SU-DHL-6 (cell line): ENCODE results near the gene RAB8A.

Experiments
- H2AFZ ChIP-seq: fragments of 200-600 bp; sonication (generic); 2 replicates; pipeline ENCODE4 v1.6.1; 2014; ENCODE audit warnings: low read depth, mild to moderate bottlenecking, moderate library complexity, mixed read lengths, antibody characterized with exemption, low read length; ENCODE audit not compliant: severe bottlenecking
- H3F3A ChIP-seq: fragments of 200-600 bp; shearing (Covaris generic); 2 replicates; pipeline ENCODE4 v1.6.0; 2016; ENCODE audit warnings: antibody characterized with exemption, mild to moderate bottlenecking; ENCODE audit not compliant: insufficient read depth
- H3K27ac ChIP-seq: fragments of 200-600 bp; sonication (generic); 2 replicates; pipeline ENCODE4 v1.5.1; 2016; ENCODE audit warnings: low read depth, mild to moderate bottlenecking, low read length, moderate library complexity, mixed read lengths
- H3K27me3 ChIP-seq: fragments of 200-600 bp; sonication (generic), shearing (Covaris generic); 2 replicates; pipeline ENCODE4 v1.6.0; 2014; ENCODE audit warnings: mild to moderate bottlenecking, low read length
- H3K36me3 ChIP-seq: fragments of 200-600 bp; sonication (generic); 2 replicates; pipeline ENCODE4 v1.6.1; 2014; ENCODE audit warnings: mild to moderate bottlenecking, low read length, mixed read lengths
- H3K4me2 ChIP-seq: fragments of 300-600, 200-600 bp; shearing (Covaris generic), sonication (generic); 2 replicates; pipeline ENCODE4 v1.6.0; 2014; ENCODE audit warnings: low read length, low read depth, mild to moderate bottlenecking; ENCODE audit not compliant: poor library complexity, severe bottlenecking
- H3K4me3 ChIP-seq: fragments of 200-600 bp; sonication (generic); 2 replicates; pipeline ENCODE4 v1.5.1; 2014; ENCODE audit warnings: antibody characterized with exemption, low read length, mild to moderate bottlenecking, mixed read lengths; ENCODE audit not compliant: insufficient read depth, poor library complexity, severe bottlenecking
- H3K79me2 ChIP-seq: fragments of 200-600 bp; sonication (generic); 2 replicates; pipeline ENCODE4 v1.6.1; 2014; ENCODE audit warnings: mild to moderate bottlenecking, low read length, moderate library complexity; ENCODE audit not compliant: insufficient read depth
- H3K9ac ChIP-seq: fragments of 200-600 bp; sonication (generic); 2 replicates; pipeline ENCODE4 v1.7.0; 2014; ENCODE audit warnings: mild to moderate bottlenecking, low read length
- H3K9me2 ChIP-seq: fragments of 200-600 bp; sonication (generic); replicated peaks from 2 replicates; pipeline ENCODE4 v1.6.1; 2014; ENCODE audit warnings: low read length; ENCODE audit not compliant: insufficient read depth
- H3K9me3 ChIP-seq: fragments of 200-600 bp; sonication (generic); 2 replicates; pipeline ENCODE4 v1.6.1; 2014; ENCODE audit warnings: low read length, mixed read lengths; ENCODE audit not compliant: insufficient read depth
- H4K20me1 ChIP-seq: fragments of 200-600 bp; sonication (generic); 2 replicates; pipeline ENCODE4 v1.6.1; 2014; ENCODE audit warnings: low read depth, mild to moderate bottlenecking, antibody characterized with exemption, low read length, moderate library complexity, mixed read lengths
- CTCF ChIP-seq: fragments of 200-600 bp; sonication (generic); IDR thresholded peaks from one replicate; pipeline ENCODE4 v1.5.1; 2017; ENCODE audit warnings: antibody characterized with exemption, mild to moderate bottlenecking, low read length, moderate library complexity; ENCODE audit not compliant: insufficient read depth, poor library complexity, severe bottlenecking
- EZH2phosphoT487 ChIP-seq: fragments of 200-600 bp; sonication (generic), shearing (Covaris generic); conservative IDR thresholded peaks from 2 replicates; pipeline ENCODE4 v1.6.1; 2018; ENCODE audit warnings: mild to moderate bottlenecking, antibody characterized with exemption, low read length, moderate library complexity, mixed read lengths

RAB8A gene

DNA sequence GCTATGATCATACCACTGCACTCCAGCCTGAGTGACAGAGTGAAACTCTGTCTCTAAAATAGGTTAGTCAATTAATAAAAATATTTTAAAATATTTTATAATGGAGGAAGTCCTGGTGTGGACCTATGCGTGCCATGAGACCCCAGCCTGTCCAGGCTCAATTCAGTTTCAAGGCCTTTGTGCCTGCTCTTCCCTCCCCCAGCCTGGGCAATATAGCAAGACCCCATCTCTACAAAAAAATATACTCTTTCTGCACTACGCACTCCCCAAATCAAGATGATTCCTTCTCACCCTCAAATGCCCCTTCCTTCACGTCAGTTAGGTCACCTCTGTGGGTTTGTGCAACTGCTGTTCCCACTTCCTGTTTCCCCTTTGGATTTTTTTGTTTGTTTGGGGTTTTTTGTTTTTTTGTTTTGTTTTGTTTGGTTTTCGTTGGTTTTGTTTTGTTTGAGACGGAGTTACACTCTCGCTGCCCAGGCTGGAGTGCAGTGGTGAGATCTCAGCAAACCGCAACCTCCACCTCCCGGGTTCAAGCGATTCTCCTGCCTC is 30.4 kb downstream of the RAB8A start:
- Histone ChIP-seq H2AFZ (no peak overlapping the region), H3K9me3 (no peaks in the 10 kb centered on the region), H3K9me2 (no peaks in the 10 kb centered on the region), H3K27ac (peak overlapping the region; percentile 94), H3K36me3 (no peaks in the 10 kb centered on the region), H3K4me3 (no peak overlapping the region), H3K9ac (no peak overlapping the region), H3K27me3 (no peaks in the 10 kb centered on the region), H4K20me1 (no peaks in the 10 kb centered on the region), H3F3A (peaks cover 55% of the 10 kb centered on the region), H3K4me2 (peak overlapping the region; percentile 21), H3K79me2 (peaks cover 33% of the 10 kb centered on the region)
- TF ChIP-seq EZH2phosphoT487 = no peak
- no peak for TF ChIP-seq CTCF

DNA sequence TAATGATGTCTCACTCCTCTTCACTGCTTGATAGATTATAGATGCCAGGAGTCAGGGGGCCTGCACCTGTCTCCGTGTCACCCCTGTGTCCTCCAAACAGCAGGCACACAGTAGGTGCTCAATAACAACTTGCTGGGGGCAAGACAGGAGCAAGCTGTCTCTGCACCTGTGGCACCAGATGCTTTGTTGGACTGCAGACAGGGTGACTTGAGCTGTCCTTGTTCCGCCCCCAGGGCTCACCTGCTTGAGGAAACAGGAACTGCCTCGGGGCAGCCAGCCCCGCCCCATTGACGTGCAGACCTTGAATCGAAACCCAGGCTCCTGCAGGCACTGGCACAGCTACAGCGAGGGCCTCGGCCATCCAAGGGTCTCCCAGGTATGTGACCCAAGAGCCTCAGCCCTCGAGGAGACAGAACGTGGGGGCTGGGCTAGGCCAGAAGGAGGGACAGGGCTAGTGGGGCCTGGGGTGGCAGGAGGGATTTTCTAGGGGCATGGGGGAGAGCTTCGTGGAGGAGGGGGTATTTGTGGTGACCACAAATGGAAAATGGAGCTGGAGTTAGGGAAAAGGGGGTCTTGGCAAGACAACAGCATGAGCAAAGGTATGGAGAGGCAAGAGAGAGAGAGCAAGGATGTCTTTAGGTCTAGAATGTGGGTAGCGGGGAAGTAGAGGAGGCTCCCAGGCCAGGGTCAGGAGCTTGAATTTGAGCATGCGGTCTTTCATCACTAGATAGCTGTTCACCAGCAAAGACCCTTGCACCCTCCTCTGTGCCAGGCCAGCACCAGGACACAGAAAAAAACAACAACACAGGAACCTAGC is 31.9 kb downstream of the RAB8A start, which contains the start of gene HSH2D:
TSS of gene HSH2D (plus strand) at position 287 of the 817 bp plus-strand sequence. CDS start 5,066 bp downstream, outside the sequence.
- H3K79me2 ChIP-seq = peaks cover 43% of the 10 kb centered on the region
- peak within 1 kb of the TSS; percentile 87 for H3K4me3 ChIP-seq
- no peaks in the 10 kb centered on the region for H4K20me1 ChIP-seq
- H3K4me2 ChIP-seq = peak within 1 kb of the TSS; percentile 99
- H2AFZ ChIP-seq = no peak within 1 kb of the TSS
- TF ChIP-seq CTCF (no peak), EZH2phosphoT487 (no peak)
- H3K27ac ChIP-seq = peak within 1 kb of the TSS; percentile 94
- H3K36me3 ChIP-seq = no peaks in the 10 kb centered on the region
- H3F3A ChIP-seq = peaks cover 60% of the 10 kb centered on the region
- no peaks in the 10 kb centered on the region for H3K9me2 ChIP-seq
- no peaks in the 10 kb centered on the region for H3K27me3 ChIP-seq
- H3K9me3 ChIP-seq = no peaks in the 10 kb centered on the region
- peak within 1 kb of the TSS; percentile 80 for H3K9ac ChIP-seq

DNA sequence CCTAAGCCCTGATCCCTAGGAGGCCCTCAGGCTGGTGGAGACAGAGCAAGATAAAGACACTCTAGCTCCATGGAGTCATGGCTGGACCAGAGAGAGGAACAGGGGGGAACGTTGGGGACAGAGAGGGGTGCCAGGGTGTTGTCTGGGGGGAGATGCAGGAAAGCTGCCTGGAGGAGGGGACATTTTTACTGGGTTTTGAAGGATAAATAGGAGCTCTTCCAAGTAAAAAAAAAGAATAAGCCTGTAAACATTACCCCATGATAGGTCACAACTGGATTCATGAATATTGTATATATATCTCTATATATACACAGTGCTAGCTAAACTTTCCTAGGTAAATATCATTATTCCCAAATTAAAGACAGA is 32.5 kb downstream of the RAB8A start:
- H4K20me1 ChIP-seq = no peaks in the 10 kb centered on the region
- H2AFZ ChIP-seq = no peak overlapping the region
- peaks cover 64% of the 10 kb centered on the region for H3F3A ChIP-seq
- H3K27me3 ChIP-seq = no peaks in the 10 kb centered on the region
- peaks cover 43% of the 10 kb centered on the region for H3K79me2 ChIP-seq
- peak overlapping the region; percentile 80 for H3K9ac ChIP-seq
- H3K27ac ChIP-seq = peak overlapping the region; percentile 94
- H3K9me3 ChIP-seq = no peaks in the 10 kb centered on the region
- H3K36me3 ChIP-seq = no peaks in the 10 kb centered on the region
- TF ChIP-seq EZH2phosphoT487 = no peak
- no peak for TF ChIP-seq CTCF
- H3K4me3 ChIP-seq = peak overlapping the region; percentile 87
- H3K9me2 ChIP-seq = no peaks in the 10 kb centered on the region
- H3K4me2 ChIP-seq = peak overlapping the region; percentile 99
